HG03103 (cell line): ENCODE results near the gene NRAP.

Experiments used
- ATAC-seq: cut with Tn5 transposase; IDR thresholded peaks from one replicate; pipeline ENCODE4 v1.9.1; 2021; ENCODE audit warnings: low read depth; ENCODE audit not compliant: unreplicated experiment

Gene NRAP

GRCh38 chr10:113644185-113645120 is 19.4 kb downstream of the NRAP start:
- ATAC-seq, result no peak

- ATAC-seq, result no peak
These were observed 20.7 kb downstream of the NRAP start for GRCh38 chr10:113643183-113643582.

GRCh38 chr10:113641702-113642101 is 22.1 kb downstream of the NRAP start:
- no peak for ATAC-seq

- no peak for ATAC-seq
These were observed 23.9 kb downstream of the NRAP start for GRCh38 chr10:113639966-113640365.

- no peak for ATAC-seq
These were observed 32.0 kb downstream of the NRAP start for GRCh38 chr10:113631684-113632367.

GRCh38 chr10:113630929-113631533 is 32.8 kb downstream of the NRAP start:
- no peak for ATAC-seq

- ATAC-seq, result no peak
These were observed 35.2 kb downstream of the NRAP start for GRCh38 chr10:113628607-113629153.

- no peak for ATAC-seq
These were observed 36.0 kb downstream of the NRAP start for GRCh38 chr10:113627836-113628235.

- ATAC-seq, result no peak
These were observed 37.0 kb downstream of the NRAP start for GRCh38 chr10:113626809-113627355.

GRCh38 chr10:113625461-113626186 is 38.2 kb downstream of the NRAP start:
- ATAC-seq, result no peak

GRCh38 chr10:113622831-113623230 is 41.0 kb downstream of the NRAP start:
- no peak for ATAC-seq

- no peak for ATAC-seq
These were observed 42.0 kb downstream of the NRAP start for GRCh38 chr10:113621799-113622198.

GRCh38 chr10:113620936-113621335 is 42.9 kb downstream of the NRAP start:
- no peak for ATAC-seq

GRCh38 chr10:113620511-113620910 is 43.3 kb downstream of the NRAP start:
- no peak for ATAC-seq

- no peak for ATAC-seq
These were observed 44.4 kb downstream of the NRAP start for GRCh38 chr10:113619401-113619800.

GRCh38 chr10:113618338-113618737 is 45.5 kb downstream of the NRAP start:
- no peak for ATAC-seq

- ATAC-seq, result no peak
These were observed 46.8 kb downstream of the NRAP start for GRCh38 chr10:113617086-113617485.

GRCh38 chr10:113616244-113617074 is 47.4 kb downstream of the NRAP start:
- no peak for ATAC-seq

GRCh38 chr10:113613977-113614690 is 49.7 kb downstream of the NRAP start:
- no peak for ATAC-seq
